Amniotic epithelial cell (primary cell): Measurements from ENCODE around the gene ROBO1.
A peak's percentile ranks its signal among the peaks of the same experiment; 100 is the strongest.
"Not testable (repeated sequence)": the region's sequence is repeated elsewhere in the genome, so short reads cannot be mapped to it uniquely, and the experiment has no call there.

ENCODE experiments used
- DNase-seq: peaks from one replicate; pipeline ENCODE4 v3.0.0-alpha.2; 2010; ENCODE audit warnings: low read depth

The ROBO1 gene

DNA sequence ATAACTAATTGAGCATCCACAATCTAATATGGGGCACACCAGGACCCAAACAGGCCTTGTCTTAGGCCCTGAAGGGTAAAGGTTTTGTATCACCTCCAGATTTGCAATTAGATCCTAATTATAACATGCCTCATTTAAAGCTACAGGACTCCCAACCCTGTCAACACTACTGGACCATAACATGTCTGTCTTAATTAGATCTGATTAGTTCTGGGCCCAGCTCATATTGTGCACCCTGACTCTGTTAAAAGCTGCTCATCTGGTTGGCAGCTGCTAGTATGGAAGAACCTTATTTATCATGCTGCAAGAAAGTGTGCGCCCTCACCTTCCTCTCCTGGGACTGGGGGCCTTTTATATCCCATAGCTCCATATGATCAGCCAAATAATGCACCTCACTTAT is 457.8 kb downstream of the ROBO1 start:
- no peak for DNase-seq

DNA sequence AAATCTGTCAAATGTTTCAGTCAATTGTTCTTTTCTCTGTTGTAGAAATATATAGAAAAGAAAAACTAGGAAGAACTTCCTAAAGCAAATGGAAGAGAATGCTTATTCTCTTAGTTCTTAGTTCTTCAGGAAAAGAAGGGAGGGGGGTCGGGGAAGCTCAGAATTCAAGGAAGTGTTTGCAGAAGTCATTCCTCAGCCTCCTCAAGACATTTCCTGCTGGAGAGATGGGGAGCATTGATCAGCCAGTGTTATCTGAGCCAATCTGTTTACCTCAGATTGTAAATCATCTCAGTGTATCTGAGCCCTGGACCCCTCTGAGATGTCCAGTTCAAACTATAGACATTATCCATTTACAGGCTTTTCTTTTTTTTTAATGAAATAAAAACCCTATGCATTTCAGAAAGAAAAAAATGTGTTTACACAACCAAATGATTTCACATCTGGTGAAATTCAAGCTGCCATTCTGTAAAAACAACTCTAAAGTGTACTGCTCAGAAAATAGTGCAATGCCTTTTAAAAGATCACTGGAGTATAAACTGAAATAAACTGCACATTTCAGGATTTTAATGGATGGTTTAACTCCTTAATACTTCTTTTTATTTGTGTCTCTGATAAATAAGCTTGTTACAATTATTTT is 460.7 kb downstream of the ROBO1 start:
- DNase-seq: no peak

DNA sequence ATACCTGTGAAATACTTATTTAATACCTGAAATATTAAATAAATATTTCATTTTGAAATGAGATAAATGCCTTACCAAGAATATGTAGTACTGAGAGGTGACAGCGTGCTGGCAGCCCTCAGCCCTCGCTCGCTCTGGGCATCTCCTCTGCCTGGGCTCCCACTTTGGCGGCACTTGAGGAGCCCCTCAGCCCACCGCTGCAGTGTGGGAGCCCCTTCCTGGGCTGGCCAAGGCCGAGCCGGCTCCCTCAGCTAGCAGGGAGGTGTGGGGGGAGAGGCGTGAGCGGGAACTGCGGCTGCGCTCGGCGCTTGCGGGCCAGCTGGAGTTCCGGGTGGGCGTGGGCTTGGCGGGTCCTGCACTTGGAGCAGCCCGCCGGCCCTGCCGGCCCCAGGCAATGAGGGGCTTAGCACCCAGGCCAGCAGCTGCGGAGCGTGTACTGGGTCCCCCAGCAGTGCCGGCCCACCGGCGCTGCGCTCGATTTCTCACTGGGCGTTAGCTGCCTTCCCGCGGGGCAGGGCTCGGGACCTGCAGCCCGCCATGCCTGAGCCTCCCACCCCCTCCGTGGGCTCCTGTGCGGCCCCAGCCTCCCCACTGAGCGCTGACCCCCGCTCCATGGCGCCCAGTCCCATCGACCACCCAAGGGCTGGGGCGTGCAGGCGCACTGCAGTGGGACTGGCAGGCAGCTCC is 467.7 kb downstream of the ROBO1 start:
- DNase-seq: not testable (repeated sequence)

- DNase-seq: peak; percentile 79
Measured at GRCh38 chr3:79297245-79297960, 470.4 kb downstream of the ROBO1 start.

GRCh38 chr3:79286882-79287281 is 480.9 kb downstream of the ROBO1 start:
- no peak for DNase-seq

- no peak for DNase-seq
Measured at GRCh38 chr3:79285871-79286270, 481.9 kb downstream of the ROBO1 start.

DNA sequence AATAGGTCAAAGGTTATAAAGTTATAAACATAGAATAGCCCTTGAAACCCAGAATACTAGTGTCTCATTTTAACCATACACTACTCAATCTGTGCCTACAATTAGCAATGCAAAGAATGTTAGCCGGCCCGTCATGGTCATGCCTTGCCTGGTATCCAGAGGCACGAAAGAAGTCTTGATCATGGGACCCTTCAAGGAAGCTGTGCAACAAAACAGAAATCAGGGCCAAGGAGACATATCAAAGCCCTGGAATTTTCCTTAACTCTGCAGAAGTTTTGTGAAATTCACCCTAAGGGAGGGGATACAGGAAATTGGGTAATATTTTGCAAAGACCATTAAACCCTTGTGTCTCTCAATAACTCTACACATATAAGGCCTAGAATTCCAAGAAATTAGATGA is 482.4 kb downstream of the ROBO1 start:
- no peak for DNase-seq

- DNase-seq: no peak
Measured at GRCh38 chr3:79284781-79285180, 483.0 kb downstream of the ROBO1 start.

DNA sequence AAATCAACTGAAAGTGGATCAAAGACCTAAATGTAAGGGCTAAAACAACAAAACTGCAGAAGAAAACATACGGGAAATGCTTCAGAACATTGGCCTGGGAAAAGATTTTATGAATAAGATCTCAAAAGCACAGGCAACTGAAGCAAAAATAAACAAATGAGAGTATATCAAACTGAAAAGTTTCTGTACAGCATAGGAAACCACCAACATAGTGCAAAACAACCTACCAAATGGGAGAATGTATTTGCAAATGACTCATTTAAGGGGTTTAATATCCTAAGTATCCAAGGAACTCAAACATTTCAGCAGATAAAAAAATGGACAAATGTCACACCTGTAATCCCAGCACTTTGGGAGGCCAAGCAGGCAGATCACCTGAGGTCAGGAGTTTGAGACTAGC is 489.1 kb downstream of the ROBO1 start:
- DNase-seq: no peak

DNA sequence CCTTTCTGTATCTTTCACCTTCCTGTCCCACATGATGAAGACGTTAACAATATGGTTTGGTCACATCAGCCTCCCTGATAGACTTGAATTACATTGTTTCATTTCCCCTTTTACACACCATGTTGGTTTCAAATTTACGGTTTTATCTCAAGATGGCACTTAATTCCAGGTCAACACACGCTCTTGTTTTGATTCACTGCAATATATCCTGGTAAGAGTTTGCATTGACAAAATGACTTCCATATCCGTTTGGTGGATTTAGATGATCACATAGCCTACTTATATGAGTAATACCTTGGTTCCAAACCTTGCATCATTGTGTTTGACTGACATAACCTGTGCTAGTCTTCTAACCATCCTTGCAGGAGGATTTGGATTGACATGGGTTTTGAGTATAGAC is 499.4 kb downstream of the ROBO1 start:
- no peak for DNase-seq

DNA sequence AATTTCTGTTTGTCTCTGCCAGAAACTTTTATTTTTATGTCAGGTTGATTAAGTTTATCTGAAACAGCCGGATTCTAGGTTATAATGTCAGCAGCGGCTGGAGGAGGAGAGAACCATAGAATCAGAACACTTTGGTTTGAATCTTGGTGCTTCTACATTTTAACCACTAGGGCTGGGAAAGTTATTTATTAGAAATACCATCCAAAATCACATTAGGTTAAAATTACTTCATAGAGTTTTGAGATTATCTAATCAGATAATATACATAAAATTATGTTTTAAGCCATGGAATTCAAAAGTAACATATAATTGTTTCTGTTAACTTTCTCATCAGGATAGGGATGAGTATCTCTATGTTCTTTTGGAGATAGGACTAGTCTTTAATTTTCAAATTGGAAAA is 502.9 kb downstream of the ROBO1 start:
- DNase-seq: no peak

- no peak for DNase-seq
Measured at GRCh38 chr3:79263423-79263822, 504.4 kb downstream of the ROBO1 start.

DNA sequence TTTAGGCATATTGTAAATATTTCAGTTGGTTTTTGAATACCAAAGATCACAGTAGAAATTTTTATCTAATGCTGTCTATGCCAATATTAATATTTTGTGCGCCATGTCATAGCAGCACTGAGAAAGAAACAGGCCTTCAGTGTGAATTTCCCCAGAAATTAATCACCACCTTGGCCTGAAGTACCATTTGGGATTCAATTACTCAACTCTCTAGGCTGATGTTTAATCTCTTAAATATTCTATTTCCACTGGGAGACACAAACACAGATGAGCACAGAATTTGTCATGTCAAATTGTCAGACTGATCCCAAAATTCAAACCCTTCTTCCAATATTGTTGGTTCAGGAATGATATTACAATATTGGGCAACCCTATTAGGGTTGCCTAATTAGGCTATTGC is 509.3 kb downstream of the ROBO1 start:
- no peak for DNase-seq

- DNase-seq: no peak
Measured at GRCh38 chr3:79257791-79258190, 510.0 kb downstream of the ROBO1 start.

DNA sequence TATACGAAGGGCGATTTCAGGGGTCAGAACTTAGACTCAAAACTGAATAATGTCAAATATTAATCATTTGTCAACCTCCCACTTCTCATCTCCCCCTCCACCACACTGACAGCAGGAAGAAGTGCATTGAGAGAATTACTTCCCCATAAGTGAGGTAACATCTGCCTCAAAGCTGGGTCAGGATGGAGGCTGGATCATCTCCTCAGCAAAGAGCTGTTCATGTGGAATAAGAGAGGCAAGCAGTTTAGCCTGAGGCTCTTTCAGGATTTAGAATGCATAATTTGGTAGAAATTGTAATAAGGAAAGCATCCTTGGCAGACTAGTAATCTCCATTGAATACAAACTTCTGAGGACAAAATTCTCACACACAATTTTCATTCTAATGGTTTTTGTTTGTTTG is 512.1 kb downstream of the ROBO1 start:
- DNase-seq: no peak

GRCh38 chr3:79255292-79255691 is 512.5 kb downstream of the ROBO1 start:
- DNase-seq: no peak

DNA sequence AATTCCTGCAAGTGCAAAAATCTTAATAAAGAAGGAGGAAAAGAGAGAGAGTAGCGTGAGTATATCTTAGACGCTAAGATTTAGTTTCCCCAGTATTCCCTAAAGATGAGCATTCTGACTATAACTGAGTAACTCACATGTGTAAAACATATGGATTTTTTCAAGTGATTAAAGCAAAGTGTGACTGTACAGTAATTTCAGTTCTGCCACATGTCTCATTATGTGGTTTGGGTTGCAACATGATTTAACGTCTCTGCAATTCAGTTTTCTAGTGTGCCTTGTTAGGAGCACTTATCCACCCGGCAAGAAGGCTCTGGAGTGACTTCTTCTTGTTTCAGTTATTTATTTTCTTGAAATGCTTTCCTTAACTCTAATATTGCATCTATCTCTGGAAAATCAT is 514.1 kb downstream of the ROBO1 start:
- DNase-seq: no peak

- DNase-seq: no peak
Measured at GRCh38 chr3:79253271-79253670, 514.5 kb downstream of the ROBO1 start.

DNA sequence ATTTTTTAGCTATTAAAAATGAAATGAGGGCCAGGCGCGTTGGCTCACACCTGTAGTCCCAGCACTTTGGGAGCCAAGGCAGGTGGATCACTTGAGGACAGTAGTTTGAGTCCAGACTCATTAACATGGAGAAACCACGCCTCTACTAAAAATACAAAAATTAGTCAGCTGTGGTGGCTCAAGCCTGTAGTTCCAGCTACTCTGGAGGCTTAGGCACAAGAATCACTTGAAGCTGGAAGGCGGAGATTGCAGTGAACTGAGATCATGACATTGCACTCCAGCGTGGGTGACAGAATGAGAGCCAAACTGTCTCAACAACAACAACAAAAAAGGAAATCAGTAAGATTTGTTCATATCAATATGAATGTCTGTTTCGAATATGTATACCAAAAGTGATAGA is 517.1 kb downstream of the ROBO1 start:
- DNase-seq: no peak

DNA sequence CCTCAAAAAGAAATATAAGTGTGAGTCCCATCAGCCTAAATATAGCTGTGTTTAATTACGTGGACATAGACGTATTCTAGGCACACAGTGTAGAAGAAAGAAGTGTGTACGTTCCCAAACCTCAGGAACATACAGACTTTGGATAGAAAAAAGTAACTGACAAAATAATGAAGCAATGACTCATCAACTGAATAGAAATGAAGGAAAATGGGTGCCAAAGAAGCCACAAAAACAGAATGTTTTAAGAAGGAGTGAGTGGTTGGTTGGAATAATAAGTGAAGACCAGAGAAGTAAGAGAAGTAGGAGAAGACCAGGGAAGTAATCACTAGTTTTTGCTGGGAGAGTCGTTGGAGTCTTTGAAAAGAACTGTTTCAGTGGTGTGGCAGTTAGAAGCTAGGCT is 518.1 kb downstream of the ROBO1 start:
- DNase-seq: no peak

DNA sequence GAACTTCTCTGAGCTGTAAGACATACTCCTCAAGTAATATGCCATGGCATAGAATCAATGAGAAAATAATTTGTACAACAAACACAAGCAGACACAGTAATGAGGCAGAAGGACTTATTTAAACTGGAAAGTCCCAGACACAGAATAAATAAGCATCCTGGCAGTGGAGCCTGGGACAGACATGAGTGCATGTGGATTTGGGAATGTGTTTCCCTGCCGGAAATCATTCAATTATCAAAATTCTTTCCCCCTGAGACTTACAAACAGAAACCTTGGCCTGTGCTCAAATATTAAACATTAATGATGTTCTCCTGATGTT is 520.1 kb downstream of the ROBO1 start:
- no peak for DNase-seq

DNA sequence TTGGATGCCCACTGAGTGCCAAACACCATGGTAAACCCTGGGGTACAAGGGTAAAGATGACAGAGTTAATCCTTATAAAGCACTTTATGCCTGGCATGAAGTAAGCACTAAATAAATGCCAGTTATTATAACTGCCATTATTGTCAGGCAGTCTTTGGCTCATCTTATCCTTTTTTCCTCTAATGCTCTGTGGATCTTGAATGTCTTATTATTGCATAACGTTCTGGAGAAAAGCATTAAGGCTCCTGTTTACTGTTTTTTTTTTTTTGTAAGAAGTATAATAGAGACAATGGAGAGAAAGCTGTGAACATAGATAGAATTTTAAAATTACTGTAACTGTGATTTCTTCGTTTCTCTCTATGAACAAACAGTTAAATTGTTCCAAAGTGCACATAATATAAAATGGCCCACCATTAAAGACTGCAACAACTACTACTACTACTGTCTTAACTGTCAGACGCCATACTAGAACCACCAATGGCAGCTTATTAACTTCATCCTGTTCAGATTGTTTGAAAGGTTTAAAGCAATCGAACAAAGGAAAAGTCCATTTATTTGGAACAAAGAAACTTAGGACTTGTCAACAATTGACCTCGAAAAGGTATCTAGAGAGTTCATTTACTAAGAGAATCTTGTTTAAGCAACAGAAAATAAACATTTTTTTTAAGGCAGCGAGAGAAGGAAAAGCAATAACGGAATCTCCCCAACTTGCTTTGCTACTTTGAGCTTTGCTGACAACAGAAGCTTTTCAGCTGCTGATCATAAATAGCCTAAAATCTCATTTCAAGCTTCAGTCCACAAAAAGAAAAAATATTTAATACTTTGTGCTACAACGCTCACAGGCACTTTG is 520.7 kb downstream of the ROBO1 start:
- no peak for DNase-seq
